ENCODE results near the gene WDR48.

- TF ChIP-seq CTCF (IDR thresholded peaks at IDR 0.05) (no peak), POLR2A (IDR thresholded peaks at IDR 0.05) (no peak)
These were observed 61.5 kb downstream of the WDR48 start for GRCh38 chr3:39113291-39113690.
